Activated CD8-positive, alpha-beta memory T cell treated with anti-CD3 and anti-CD28 coated beads, Interleukin-2, amount 10 ng/mL, durations not matched to agents 7 days and 5 days (primary cell): Measurements from ENCODE around the gene EMC1. TPM values are rescaled to one million over a fixed set of nuclear protein-coding genes. Genes with fewer than 3 reads are reported as not detected.
"Not testable (repeated sequence)": the region's sequence is repeated elsewhere in the genome, so short reads cannot be mapped to it uniquely, and the experiment has no call there.

Source experiments
- ATAC-seq: fragments of 150-1000 bp; cut with Tn5 transposase; one replicate; pipeline ENCODE4 v1.10.0; 2021; ENCODE audit warnings: moderate library complexity
- CTCF ChIA-PET: fragments of 350-600 bp; sonication (Branson Sonifier 250); formaldehyde crosslinking; loops from one replicate; lab custom pipeline; 2021; ENCODE audit warnings: antibody characterized with exemption; lab: Charles Lee
- DNase-seq: peaks from one replicate; pipeline ENCODE4 v3.0.0-alpha.2; 2020
- H3K27ac Mint-ChIP-seq: one replicate; pipeline ENCODE4 v1.8.0; 2021; ENCODE audit warnings: mild to moderate bottlenecking, mixed read lengths
- H3K27me3 Mint-ChIP-seq: one replicate; pipeline ENCODE4 v1.8.0; 2021; ENCODE audit warnings: mixed read lengths
- H3K36me3 Mint-ChIP-seq: one replicate; pipeline ENCODE4 v1.8.0; 2021; ENCODE audit warnings: mild to moderate bottlenecking, mixed read lengths
- H3K4me1 Mint-ChIP-seq: one replicate; pipeline ENCODE4 v1.8.0; 2021; ENCODE audit warnings: mixed read lengths
- H3K4me3 Mint-ChIP-seq: one replicate; pipeline ENCODE4 v1.8.0; 2021; ENCODE audit warnings: mild to moderate bottlenecking, moderate library complexity, mixed read lengths
- H3K9me3 Mint-ChIP-seq: one replicate; pipeline ENCODE4 v1.8.0; 2022; ENCODE audit warnings: low read depth, mixed read lengths
- total RNA-seq, 2 experiments: library from RNA; stranded (reverse); gene quantifications; one replicate each; pipeline ENCODE4 v1.2.3, GENCODE V29; 2021

The EMC1 gene
- total RNA-seq = 10 to 100 TPM; 31.5 to 49.0 TPM

DNA sequence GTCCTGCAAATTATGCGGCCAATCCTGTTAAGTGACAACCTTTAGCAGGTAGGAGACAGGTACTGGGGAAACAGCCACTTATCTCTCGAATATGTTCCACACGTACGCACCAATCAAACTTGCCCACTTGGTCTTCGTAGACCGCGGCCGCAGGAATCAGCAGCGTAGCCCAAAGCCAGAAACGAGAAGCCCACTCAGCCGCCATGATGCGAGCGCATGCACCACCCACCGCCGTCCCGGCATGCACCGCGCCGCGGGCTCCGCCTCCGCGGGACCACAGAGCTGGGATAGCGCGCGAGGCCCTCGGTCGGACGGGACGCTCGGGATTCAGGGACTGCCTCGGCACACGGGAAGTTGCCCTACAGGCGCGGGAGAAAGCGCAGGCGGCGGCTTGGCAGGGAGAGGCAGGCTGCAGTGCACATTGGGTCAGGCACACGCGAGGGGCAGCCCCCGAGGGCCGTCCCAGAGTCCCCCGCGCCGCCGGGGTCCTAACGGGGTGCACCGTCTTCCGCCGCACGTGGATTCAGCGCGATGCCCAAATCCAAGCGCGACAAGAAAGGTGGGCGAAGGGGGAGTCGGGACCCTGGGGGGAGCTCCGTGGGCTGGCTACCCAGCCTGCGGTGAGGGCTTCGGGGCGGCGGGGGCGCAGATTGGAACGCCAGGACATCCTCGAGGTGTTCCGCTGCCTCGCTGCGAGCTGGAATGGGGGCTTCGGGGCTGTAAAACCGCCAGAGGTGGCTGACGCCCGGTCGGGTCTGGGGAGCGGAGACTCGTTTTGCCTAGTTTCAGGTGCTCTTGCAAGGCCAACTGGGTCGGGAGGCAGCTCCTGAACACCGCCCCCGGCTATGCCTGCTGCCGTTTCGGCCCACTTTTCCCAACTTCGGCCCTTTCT, at the start of gene EMC1, which contains the start of gene MRTO4:
TSS of gene EMC1 (minus strand) at position 220 of the 892 bp plus-strand sequence. CDS start at position 205, 15 bp downstream.
TSS of gene MRTO4 (plus strand) at position 501 of the 892 bp plus-strand sequence. CDS start at position 532, 31 bp downstream.
- Mint-ChIP-seq H3K36me3 (peaks cover 1% of the 10 kb centered on the region), H3K27me3 (no peaks in the 10 kb centered on the region), H3K9me3 (no peaks in the 10 kb centered on the region), H3K4me3 (peak within 1 kb of the TSS; percentile 99), H3K4me1 (peaks cover 48% of the 10 kb centered on the region), H3K27ac (peak within 1 kb of the TSS; percentile 92)
- DNase-seq (peak; percentile 92), ATAC-seq (peak; percentile 93)
- CTCF ChIA-PET = interaction anchor here (0.9 to 2.0 kb wide), 2 partner anchors 10 to 12 kb away, joined by 3 to 13 read pairs; no protein-coding TSS in a partner anchor

DNA sequence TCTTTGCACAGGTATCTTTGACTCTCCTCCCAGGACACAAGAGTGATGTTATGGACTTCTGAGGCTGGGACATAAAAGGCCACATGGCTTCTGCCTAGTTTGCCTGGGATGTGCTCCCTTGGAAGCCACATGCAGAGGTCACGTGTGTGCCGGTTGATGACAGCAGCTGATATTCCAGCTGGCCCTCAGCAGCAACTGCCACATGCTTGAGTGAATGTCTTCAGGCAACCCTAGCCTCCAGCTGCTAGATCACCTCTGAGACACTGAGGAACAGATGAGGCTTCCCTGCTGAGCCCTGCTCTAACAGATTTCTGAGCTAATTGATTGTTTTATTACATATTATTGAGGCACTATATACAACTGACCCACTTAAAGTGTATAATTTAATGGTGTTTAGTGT, 48.9 kb upstream of the EMC1 start:
- Mint-ChIP-seq H3K4me3 (no peak overlapping the region), H3K9me3 (peaks cover 4% of the 10 kb centered on the region), H3K4me1 (no peaks in the 10 kb centered on the region), H3K27ac (no peak overlapping the region), H3K27me3 (no peaks in the 10 kb centered on the region), H3K36me3 (peaks cover 18% of the 10 kb centered on the region)
- DNase-seq (no peak), ATAC-seq (no peak)
- CTCF ChIA-PET = no interaction called here

DNA sequence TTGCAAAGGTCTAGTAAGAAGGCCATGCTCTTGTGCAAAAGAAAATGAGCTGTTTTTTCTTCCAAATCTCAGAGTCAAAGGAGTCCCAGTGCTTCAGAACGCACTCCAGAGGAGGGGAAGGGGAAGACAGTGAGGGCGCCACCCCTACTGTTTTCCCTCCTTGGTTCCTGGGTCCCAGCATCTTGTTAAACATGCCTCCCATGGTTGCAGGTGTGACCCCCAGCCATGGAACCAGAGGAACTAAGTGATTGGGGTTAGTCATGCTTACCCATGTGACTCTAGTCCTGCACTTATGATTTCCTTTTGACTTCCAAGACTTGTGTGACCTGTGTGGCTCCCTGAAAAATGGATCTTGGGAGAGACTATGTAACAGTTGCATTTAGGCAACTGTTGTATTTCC, 43.3 kb upstream of the EMC1 start:
- ATAC-seq (no peak), DNase-seq (no peak)
- CTCF ChIA-PET = interaction anchor here (0.6 kb wide), 1 partner anchor 1411 kb away, joined by 3 read pairs; no protein-coding TSS in a partner anchor
- peaks cover 21% of the 10 kb centered on the region for H3K9me3 Mint-ChIP-seq
- H3K36me3 Mint-ChIP-seq = peaks cover 19% of the 10 kb centered on the region
- no peak overlapping the region for H3K4me3 Mint-ChIP-seq
- peaks cover 3% of the 10 kb centered on the region for H3K27me3 Mint-ChIP-seq
- H3K4me1 Mint-ChIP-seq = no peaks in the 10 kb centered on the region
- H3K27ac Mint-ChIP-seq = no peak overlapping the region

DNA sequence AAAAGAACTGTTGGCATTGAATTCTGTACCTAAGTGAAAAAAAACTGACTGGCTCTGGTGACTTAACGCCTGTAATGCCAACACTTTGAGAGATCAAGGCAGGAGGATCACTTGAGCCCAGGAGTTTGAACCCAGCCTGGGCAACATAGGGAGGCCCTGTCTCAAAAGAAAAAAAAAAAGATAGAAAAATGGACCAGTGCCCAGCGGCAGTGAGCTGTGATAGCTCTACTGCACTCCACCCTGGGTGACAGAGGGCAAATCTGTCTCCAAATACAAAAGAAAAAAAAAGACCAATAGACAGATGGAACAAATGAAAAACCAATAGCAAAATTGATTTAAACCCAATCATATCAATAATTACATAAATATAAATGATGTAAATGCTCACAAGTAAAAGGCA, 37.9 kb upstream of the EMC1 start:
- ATAC-seq = no peak
- Mint-ChIP-seq H3K4me1 (peaks cover 7% of the 10 kb centered on the region), H3K36me3 (peaks cover 11% of the 10 kb centered on the region), H3K27me3 (peaks cover 20% of the 10 kb centered on the region), H3K4me3 (peak overlapping the region; percentile 46), H3K27ac (no peak overlapping the region), H3K9me3 (peaks cover 9% of the 10 kb centered on the region)
- CTCF ChIA-PET = no interaction called here
- no peak for DNase-seq

DNA sequence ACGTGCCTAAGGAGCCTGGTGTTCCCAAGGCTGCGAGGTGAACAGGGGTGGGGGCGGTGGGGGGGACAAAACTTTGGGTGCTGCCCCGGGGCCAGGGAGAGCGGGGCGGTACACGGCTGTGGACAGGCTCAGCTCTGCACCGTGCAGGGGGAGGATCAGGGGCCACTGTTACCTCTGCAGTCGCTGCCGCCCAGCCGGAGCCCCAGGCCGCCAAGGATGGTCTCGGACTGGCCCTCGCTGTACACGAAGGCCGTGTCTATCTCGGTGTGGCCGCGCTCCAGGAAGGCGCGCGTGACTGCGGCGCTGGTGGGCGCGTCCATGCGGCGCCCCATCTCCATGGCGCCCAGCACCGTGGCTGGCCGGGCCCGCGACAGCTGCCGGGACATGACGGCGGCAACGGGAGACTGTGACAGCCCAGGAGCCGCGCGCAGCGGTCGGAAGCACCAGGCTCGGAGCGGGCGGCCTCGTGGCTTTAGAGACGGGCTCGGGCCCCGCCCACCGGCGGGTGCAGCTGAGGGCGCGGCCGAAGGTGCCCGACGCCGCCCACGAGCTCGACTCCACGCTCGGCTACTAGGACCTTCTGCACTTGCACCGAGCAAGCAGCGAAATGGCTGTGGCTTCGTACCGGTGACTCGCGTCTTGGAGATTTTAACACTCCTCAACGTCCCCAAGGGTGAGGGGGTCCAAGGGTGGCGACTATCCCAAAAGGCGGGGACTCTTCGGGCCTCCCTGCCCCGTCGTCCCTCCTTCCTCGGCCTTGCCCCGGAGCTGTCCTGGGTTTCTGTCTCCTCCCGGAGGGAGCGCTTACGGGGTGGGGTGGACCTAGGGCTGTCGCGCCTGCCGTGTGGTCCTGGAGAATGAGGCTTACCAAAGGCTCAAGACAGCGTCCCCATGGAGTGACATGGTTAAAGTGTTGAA, 37.3 kb upstream of the EMC1 start, which contains the start of gene AKR7A3:
TSS of gene AKR7A3 (minus strand) at position 447 of the 918 bp plus-strand sequence. CDS start at position 386, 61 bp downstream.
- H3K27me3 Mint-ChIP-seq = peaks cover 20% of the 10 kb centered on the region
- not testable (repeated sequence) for H3K9me3 Mint-ChIP-seq, H3K36me3 Mint-ChIP-seq, H3K27ac Mint-ChIP-seq, H3K4me1 Mint-ChIP-seq
- DNase-seq (peak; percentile 60), ATAC-seq (peak; percentile 93)
- peak within 1 kb of the TSS; percentile 46 for H3K4me3 Mint-ChIP-seq
- CTCF ChIA-PET = interaction anchor here (0.6 kb wide), 1 partner anchor 787 kb away, joined by 3 read pairs; no protein-coding TSS in a partner anchor

DNA sequence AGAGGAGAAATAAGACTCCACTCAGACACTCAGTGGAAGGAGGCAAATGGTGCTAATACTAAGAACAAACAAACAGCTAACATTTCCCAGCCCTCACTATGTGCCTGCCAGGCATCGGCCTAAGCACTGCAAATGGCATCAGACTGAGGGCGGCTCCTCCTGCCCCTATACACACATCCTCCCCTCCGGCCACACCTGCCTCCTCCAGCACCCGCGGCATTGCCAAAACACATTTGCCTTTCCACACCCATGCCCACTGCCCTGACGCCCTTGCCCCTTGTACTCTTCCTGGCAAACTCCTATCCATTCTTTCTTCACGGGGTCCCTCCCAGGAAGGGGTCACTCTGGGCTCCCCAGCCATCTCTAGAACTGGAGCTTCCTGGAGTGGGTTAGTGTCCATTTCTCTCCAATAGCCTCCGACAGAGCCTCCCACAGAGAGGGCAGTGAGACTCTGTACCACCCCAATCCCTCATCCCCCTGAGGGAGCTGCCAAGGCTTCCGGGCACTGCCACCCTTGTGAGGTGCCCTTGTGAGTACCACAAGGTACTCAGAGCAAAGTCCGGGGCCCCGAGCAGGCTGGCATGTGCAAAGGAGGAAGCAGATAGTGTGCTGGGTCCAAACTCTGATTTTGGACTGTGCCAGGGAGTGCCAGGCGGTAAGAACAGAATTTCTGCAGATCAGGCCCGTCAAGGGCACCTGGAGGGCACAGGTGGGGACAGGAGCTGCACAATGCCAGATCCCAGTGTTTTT, 36.3 kb upstream of the EMC1 start:
- no peak for ATAC-seq
- Mint-ChIP-seq H3K36me3 (peaks cover 10% of the 10 kb centered on the region), H3K27me3 (peaks cover 20% of the 10 kb centered on the region), H3K9me3 (peaks cover 7% of the 10 kb centered on the region), H3K27ac (no peak overlapping the region), H3K4me1 (peaks cover 7% of the 10 kb centered on the region), H3K4me3 (no peak overlapping the region)
- CTCF ChIA-PET = no interaction called here
- DNase-seq = no peak

DNA sequence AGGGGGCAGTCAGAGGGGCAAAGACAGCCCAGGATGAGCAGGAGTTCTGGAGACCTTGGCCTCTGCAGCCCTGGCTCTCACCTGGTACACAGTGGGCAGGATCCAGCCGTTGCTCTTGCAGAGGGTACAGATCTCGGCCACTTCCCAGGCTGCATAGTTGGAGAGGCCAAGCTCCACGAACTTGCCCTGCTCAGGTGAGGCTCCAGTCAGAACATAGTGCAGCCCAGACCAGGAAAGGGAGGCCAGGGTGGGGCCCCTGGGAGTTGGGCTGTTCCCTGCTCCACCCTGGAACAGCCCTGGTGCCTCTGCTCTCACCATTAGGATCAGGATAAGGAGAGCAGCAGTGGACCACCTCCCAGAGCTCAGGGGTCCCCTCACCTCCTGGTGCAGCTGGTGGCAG, 34.5 kb upstream of the EMC1 start:
- H3K27ac Mint-ChIP-seq, ATAC-seq, H3K4me3 Mint-ChIP-seq, CTCF ChIA-PET, H3K9me3 Mint-ChIP-seq, H3K4me1 Mint-ChIP-seq, DNase-seq, H3K36me3 Mint-ChIP-seq: not testable (repeated sequence)
- peaks cover 20% of the 10 kb centered on the region for H3K27me3 Mint-ChIP-seq

DNA sequence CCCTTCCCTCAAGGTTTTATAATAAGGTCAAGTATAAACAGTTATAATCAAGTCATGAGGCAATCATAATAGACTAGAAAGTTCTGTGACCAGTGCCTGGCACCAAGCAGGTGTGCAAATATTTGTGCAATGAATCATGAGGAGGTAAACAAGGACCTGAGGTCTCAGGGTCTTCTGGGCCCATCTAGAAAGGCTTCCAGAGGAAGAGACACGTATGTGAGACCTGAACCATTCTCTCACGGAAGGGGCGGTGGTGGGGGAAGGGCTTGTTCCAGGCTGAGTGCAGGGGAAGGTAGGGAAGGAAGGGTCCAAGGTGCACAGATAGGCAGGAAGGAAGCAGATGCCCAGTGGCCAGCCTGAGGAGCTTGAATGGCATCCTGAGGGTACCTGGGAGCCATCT, 34.0 kb upstream of the EMC1 start:
- H3K36me3 Mint-ChIP-seq, H3K4me1 Mint-ChIP-seq, DNase-seq, H3K9me3 Mint-ChIP-seq, CTCF ChIA-PET, H3K4me3 Mint-ChIP-seq, ATAC-seq, H3K27ac Mint-ChIP-seq: not testable (repeated sequence)
- H3K27me3 Mint-ChIP-seq = peaks cover 20% of the 10 kb centered on the region

DNA sequence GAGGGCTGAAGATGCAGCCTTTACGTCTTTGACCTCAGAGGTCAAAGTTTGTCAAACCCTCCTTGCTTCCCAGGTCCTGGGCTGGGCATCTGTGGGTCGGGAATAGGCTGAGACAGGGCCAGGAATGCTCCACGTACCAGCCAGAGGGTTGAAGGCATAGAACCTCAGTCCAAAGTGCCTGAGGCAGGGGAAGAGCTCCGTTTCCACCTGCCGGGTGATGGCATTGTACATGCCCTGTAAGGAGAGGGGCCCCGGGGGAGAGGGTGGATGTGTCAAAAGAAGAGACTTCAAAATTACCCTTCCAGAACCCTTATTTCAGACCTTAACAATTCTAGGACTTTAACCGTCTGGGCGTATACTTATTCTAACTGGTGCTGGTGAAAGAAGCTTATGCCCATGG, 33.6 kb upstream of the EMC1 start:
- peaks cover 20% of the 10 kb centered on the region for H3K27me3 Mint-ChIP-seq
- CTCF ChIA-PET = no interaction called here
- H3K9me3 Mint-ChIP-seq = no peaks in the 10 kb centered on the region
- DNase-seq = no peak
- ATAC-seq = no peak
- peaks cover 7% of the 10 kb centered on the region for H3K4me1 Mint-ChIP-seq
- no peak overlapping the region for H3K27ac Mint-ChIP-seq
- no peak overlapping the region for H3K4me3 Mint-ChIP-seq
- H3K36me3 Mint-ChIP-seq = peaks cover 4% of the 10 kb centered on the region

DNA sequence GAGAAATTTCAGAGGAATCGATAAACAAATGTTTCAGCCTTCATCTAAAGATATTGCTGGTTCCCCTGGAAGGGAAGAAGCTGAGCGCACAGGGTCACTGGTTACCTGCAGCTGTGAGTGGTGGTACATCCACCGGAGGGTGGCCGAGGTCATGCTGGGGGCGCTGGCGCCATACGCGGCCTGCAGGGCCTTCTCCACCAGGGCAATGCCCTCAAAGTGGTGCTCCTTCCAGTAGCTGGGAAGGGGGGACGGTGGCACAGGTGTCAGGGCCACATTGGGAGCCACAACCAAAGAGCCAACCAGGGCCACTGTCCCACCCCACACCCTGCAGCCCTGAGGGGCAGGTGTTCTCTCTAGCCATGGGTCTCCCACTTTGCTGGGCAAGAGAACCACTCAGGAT, 32.6 kb upstream of the EMC1 start:
- CTCF ChIA-PET = no interaction called here
- Mint-ChIP-seq H3K36me3 (no peaks in the 10 kb centered on the region), H3K27me3 (peaks cover 10% of the 10 kb centered on the region), H3K4me3 (no peak overlapping the region), H3K4me1 (peaks cover 3% of the 10 kb centered on the region), H3K27ac (no peak overlapping the region), H3K9me3 (no peaks in the 10 kb centered on the region)
- DNase-seq (no peak), ATAC-seq (no peak)

DNA sequence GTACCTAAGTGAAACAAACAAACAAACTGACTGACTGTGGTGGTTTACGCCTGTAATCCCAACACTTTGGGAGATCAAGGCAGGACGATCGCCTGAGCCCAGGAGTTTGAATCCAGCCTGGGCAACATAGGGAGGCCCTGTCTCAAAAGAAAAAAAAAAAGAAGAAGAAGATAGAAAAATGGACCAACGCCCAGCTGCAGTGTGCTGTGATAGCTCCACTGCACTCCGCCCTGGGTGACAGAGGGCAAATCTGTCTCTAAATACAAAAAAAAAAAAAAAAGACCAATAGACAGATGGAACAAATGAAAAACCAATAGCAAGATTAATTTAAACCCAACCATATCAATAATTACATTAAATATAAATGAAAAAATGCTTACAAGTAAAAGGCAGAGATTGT, 23.3 kb upstream of the EMC1 start:
- DNase-seq (no peak), ATAC-seq (no peak)
- Mint-ChIP-seq H3K27ac (no peak overlapping the region), H3K4me1 (peaks cover 2% of the 10 kb centered on the region), H3K27me3 (peaks cover 25% of the 10 kb centered on the region), H3K9me3 (peaks cover 6% of the 10 kb centered on the region), H3K36me3 (peaks cover 6% of the 10 kb centered on the region), H3K4me3 (no peak overlapping the region)
- CTCF ChIA-PET = no interaction called here

DNA sequence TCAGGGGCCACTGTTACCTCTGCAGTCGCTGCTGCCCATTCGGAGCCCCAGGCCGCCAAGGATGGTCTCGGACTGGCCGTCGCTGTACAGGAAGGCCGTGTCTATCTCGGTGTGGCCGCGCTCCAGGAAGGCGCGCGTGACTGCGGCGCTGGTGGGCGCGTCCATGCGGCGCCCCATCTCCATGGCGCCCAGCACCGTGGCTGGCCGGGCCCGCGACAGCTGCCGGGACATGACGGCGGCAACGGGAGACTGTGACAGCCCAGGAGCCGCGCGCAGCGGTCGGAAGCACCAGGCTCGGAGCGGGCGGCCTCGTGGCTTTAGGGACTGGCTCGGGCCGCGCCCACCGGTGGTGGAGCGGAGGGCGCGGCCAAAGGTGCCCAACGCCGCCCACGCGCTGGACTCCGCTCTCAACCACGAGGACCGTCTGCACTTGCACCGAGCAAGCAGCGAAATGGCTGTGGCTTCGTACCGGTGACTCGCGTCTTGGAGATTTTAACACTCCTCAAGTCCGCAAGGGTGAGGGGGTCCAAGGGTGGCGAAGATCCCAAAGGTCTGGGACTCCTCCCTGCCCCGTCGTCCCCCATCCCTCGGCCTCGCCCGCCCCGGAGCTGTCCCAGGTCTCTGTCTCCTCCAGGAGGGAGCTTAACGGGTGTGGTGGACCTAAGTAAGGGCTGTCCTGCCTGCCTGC, 22.7 kb upstream of the EMC1 start:
- CTCF ChIA-PET, H3K4me1 Mint-ChIP-seq, H3K4me3 Mint-ChIP-seq, DNase-seq, H3K36me3 Mint-ChIP-seq, ATAC-seq, H3K9me3 Mint-ChIP-seq, H3K27ac Mint-ChIP-seq: not testable (repeated sequence)
- peaks cover 25% of the 10 kb centered on the region for H3K27me3 Mint-ChIP-seq
